Measurements from ENCODE around the gene DBNDD1. TPM values are rescaled to one million over a fixed set of nuclear protein-coding genes. Genes with fewer than 3 reads are reported as not detected.

The DBNDD1 gene
- total and polyA plus RNA-seq, 10 of the 15 experiments (the other 5 are each of a cell fraction or from before 2014, with no cell fraction given), result 0.06 to 4.6 (median 0.55) TPM

- no peak for TF ChIP-seq RB1 (IDR thresholded peaks at IDR 0.05; ENCODE audit: borderline replicate concordance)
- TF ChIP-seq CREB1 (IDR thresholded peaks at IDR 0.05; ENCODE audit: low read depth), result no peak
- TF ChIP-seq CBX5 (IDR thresholded peaks at IDR 0.05; ENCODE audit: low read depth), result no peak
- TF ChIP-seq ZNF217 (IDR thresholded peaks at IDR 0.05), result no peak
These were observed 32.1 kb downstream of the DBNDD1 start (continued) for GRCh38 chr16:89987169-89987568.

- Histone ChIP-seq H3K27me3 (replicated peaks in 1 of 2; ENCODE audit: control insufficient read depth in 2 of 2, insufficient read depth in 2 of 2, low read length in 1 of 2) (no peaks in the 10 kb centered on the region), H3K9me3 (replicated peaks; ENCODE audit: control insufficient read depth, insufficient read depth, low read length) (no peaks in the 10 kb centered on the region; the same call in 2 of the 3 replicates), H3K9ac (ENCODE audit: control insufficient read depth, insufficient read depth, low read length) (no peak overlapping the region), H3K79me2 (ENCODE audit: control insufficient read depth, insufficient read depth, low read length) (no peaks in the 10 kb centered on the region), H3K4me1 (ENCODE audit: control insufficient read depth, insufficient read depth, low read length) (no peaks in the 10 kb centered on the region), H2AFZ (ENCODE audit: control insufficient read depth, low read depth, low read length) (no peak overlapping the region), H4K20me1 (ENCODE audit: control insufficient read depth, insufficient read depth) (no peaks in the 10 kb centered on the region), H3K27ac (ENCODE audit: control insufficient read depth, insufficient read depth) (no peak overlapping the region), H3K36me3 (ENCODE audit: control insufficient read depth in 2 of 2, insufficient read depth in 2 of 2, low read length in 1 of 2) (peaks cover 31 to 38% of the 10 kb centered on the region in 2 experiments), H3K4me2 (ENCODE audit: control insufficient read depth, insufficient read depth) (no peak overlapping the region), H3K4me3 (no peak overlapping the region)
- ATAC-seq (no peak), FAIRE-seq (no peak), DNase-seq (ENCODE audit: low read depth, low spot score) (no peak)
- ChIA-PET POLR2A (no interaction called here), CTCF (no interaction called here), SMC1A (ENCODE audit: uncharacterized antibody, unreplicated experiment) (no interaction called here), RAD21 (ENCODE audit: unreplicated experiment) (no interaction called here)
- TF ChIP-seq TARDBP (IDR thresholded peaks at IDR 0.05; ENCODE audit: borderline replicate concordance) (no peak), JUNB (IDR thresholded peaks at IDR 0.05) (no peak), ZBTB11 (CRISPR knock-in tag; IDR thresholded peaks at IDR 0.05) (no peak), TBL1XR1 (IDR thresholded peaks at IDR 0.05; ENCODE audit: low read depth, low read length) (no peak), SMAD1 (IDR thresholded peaks at IDR 0.05; ENCODE audit: low read depth, partially characterized antibody) (no peak), HSF1 (IDR thresholded peaks at IDR 0.05; ENCODE audit: low read depth, low read length) (no peak), RB1 (IDR thresholded peaks at IDR 0.05; ENCODE audit: borderline replicate concordance) (no peak), PAX8 (IDR thresholded peaks at IDR 0.05) (no peak), ZBTB33 (IDR thresholded peaks at IDR 0.05) (no peak), RAD51 (IDR thresholded peaks at IDR 0.05) (no peak), KDM1A (IDR thresholded peaks at IDR 0.05; ENCODE audit: borderline replicate concordance) (no peak), NKRF (conservative IDR thresholded peaks at IDR 0.05) (no peak)
- in situ Hi-C loops (cut with MboI), result no loop called here
- no TSS peak for BruUV-seq (replicated peaks)
- intact Hi-C loops (cut with micrococcal nuclease; ENCODE audit: unreplicated experiment), result no loop called here
- 95% methylated on average over 13 of the region's 13 CpGs for WGBS (ENCODE audit: insufficient coverage, insufficient replicate concordance, low lambda C conversion rate, missing lambda C conversion rate)
These were observed 32.7 kb downstream of the DBNDD1 start for GRCh38 chr16:89986600-89986999.
